A673 (cell line): ENCODE data around the gene VCP.

ENCODE experiments used
- CTCF ChIP-seq: fragments of 300-800, 200-600 bp; sonication (generic); conservative IDR thresholded peaks from 2 replicates; pipeline ENCODE4 v1.5.1; 2017; ENCODE audit warnings: low read depth, mild to moderate bottlenecking, antibody characterized with exemption, low read length, moderate library complexity, mixed read lengths
- EZH2 ChIP-seq: fragments of 200-600 bp; sonication (generic); IDR thresholded peaks from 2 replicates; pipeline ENCODE4 v1.6.1; 2017; ENCODE audit warnings: borderline replicate concordance, low read depth, mild to moderate bottlenecking, mixed read lengths, antibody characterized with exemption, low read length; ENCODE audit not compliant: poor library complexity, severe bottlenecking

GRCh38 chr9:35111001-35111933 is 38.8 kb upstream of the VCP start:
- TF ChIP-seq EZH2: no peak
- no peak for TF ChIP-seq CTCF
